Tibial artery (tissue), 4 donors: ENCODE measurements around the gene DSE.

Experiments used
- DNase-seq, 2 donors: peaks; one replicate each; pipeline ENCODE4 v3.0.0-alpha.2; 2019
- H3K27ac ChIP-seq, 2 donors: fragments of 200-600 bp; sonication (generic) in 1 of 2; 1 replicate in 1 of 2; 2 replicates in 1 of 2; pipeline ENCODE4 v1.5.1; 2018 to 2019; ENCODE audit warnings: mild to moderate bottlenecking in 1 of 2
- H3K27me3 ChIP-seq, 2 donors: fragments of 200-600 bp; sonication (generic) in 1 of 2; one replicate each; pipeline versions ENCODE4 v1.5.1 to v1.6.0; 2016 to 2019
- H3K36me3 ChIP-seq, 3 donors: fragments of 200-600 bp; sonication (generic) in 2 of 3; one replicate each; pipeline ENCODE4 v1.5.1; 2016 to 2019; ENCODE audit warnings: mild to moderate bottlenecking in 2 of 3
- H3K4me1 ChIP-seq, 4 donors: fragments of 200-600 bp; sonication (generic) in 2 of 4; 1 replicate in 3 of 4; 2 replicates in 1 of 4; pipeline ENCODE4 v1.5.1; 2016 to 2019
- H3K4me3 ChIP-seq, 2 donors: fragments of 200-600 bp; sonication (generic) in 1 of 2; 1 replicate in 1 of 2; 2 replicates in 1 of 2; pipeline ENCODE4 v1.5.1; 2018 to 2019; ENCODE audit warnings: mild to moderate bottlenecking in 2 of 2
- H3K9me3 ChIP-seq, 3 donors: fragments of 200-600 bp; sonication (generic) in 1 of 3; one replicate each; pipeline ENCODE4 v1.5.1; 2016 to 2019
- intact Hi-C: fragments of 100-400 bp; cut with DNase I; formaldehyde crosslinking; loops from one replicate; pipeline ENCODE4 v1.15.0; 2023; ENCODE audit warnings: low total_unique reads
- TF ChIP-seq, protein P1 (sequence below), 2 experiments: fragments of 200-600 bp in 1 of 2; fragments of 450-650 bp in 1 of 2; IDR thresholded peaks; one replicate each; pipeline ENCODE4 v1.5.1; 2017 to 2019; ENCODE audit warnings: antibody characterized with exemption in 2 of 2, mild to moderate bottlenecking in 1 of 2, moderate library complexity in 1 of 2

DSE gene

DNA sequence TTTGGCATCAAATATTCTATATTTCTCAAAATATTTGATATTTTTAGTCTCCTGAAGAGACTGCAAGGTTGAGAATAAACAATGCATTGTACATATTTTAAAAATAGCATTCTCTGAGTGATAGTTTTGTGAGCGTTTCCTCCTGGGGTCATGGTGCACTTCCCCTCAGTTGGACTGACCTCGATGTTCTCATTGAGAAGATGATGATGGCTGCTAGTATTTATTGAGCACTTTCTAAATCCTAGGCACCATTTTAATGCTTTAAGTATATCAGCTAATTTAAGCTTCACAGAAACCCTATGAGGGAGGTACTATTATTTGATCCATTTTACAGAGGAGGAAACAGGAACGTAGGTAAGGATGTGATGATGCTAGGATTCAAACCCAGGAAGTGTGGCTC, 18.2 kb downstream of the DSE start:
- H3K9me3 ChIP-seq = no peaks in the 10 kb centered on the region
- no peak overlapping the region for H3K4me3 ChIP-seq
- H3K27ac ChIP-seq = no peak overlapping the region
- intact Hi-C loops = no loop called here
- no peaks in the 10 kb centered on the region for H3K36me3 ChIP-seq
- peaks cover 0 to 61% (median 21%) of the 10 kb centered on the region in 4 donors for H3K4me1 ChIP-seq
- H3K27me3 ChIP-seq = no peaks in the 10 kb centered on the region
- no peak for DNase-seq
- TF ChIP-seq, protein P1, sequence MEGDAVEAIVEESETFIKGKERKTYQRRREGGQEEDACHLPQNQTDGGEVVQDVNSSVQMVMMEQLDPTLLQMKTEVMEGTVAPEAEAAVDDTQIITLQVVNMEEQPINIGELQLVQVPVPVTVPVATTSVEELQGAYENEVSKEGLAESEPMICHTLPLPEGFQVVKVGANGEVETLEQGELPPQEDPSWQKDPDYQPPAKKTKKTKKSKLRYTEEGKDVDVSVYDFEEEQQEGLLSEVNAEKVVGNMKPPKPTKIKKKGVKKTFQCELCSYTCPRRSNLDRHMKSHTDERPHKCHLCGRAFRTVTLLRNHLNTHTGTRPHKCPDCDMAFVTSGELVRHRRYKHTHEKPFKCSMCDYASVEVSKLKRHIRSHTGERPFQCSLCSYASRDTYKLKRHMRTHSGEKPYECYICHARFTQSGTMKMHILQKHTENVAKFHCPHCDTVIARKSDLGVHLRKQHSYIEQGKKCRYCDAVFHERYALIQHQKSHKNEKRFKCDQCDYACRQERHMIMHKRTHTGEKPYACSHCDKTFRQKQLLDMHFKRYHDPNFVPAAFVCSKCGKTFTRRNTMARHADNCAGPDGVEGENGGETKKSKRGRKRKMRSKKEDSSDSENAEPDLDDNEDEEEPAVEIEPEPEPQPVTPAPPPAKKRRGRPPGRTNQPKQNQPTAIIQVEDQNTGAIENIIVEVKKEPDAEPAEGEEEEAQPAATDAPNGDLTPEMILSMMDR (IDR thresholded peaks at IDR 0.05) = no peak

DNA sequence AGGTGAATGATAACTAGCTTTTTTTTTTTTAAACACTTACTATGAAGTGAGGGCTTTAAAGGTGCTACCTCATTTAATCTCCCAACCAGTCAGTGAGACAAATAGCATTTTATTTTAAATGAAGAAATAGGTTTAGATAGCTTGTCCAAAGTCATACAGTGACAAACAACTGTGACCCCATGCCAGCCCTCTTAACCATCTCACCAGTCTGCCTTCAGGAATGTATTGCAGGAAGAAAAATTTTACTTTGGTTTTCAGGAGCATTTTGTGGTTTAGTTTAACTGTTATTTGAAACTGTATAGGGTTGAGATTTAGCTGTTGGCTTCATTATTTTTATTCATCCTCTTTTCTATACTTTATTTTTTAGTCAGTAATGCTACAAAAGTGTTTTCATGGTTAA, 18.6 kb downstream of the DSE start:
- H3K36me3 ChIP-seq = no peaks in the 10 kb centered on the region
- intact Hi-C loops = no loop called here
- TF ChIP-seq, protein P1 (IDR thresholded peaks at IDR 0.05) = no peak
- H3K27me3 ChIP-seq = no peaks in the 10 kb centered on the region
- peak overlapping the region in 1 of 2 donors; percentile 10 for H3K27ac ChIP-seq
- H3K4me1 ChIP-seq = peaks cover 0 to 61% (median 21%) of the 10 kb centered on the region in 4 donors
- DNase-seq = no peak
- H3K4me3 ChIP-seq = no peak overlapping the region
- no peaks in the 10 kb centered on the region for H3K9me3 ChIP-seq

DNA sequence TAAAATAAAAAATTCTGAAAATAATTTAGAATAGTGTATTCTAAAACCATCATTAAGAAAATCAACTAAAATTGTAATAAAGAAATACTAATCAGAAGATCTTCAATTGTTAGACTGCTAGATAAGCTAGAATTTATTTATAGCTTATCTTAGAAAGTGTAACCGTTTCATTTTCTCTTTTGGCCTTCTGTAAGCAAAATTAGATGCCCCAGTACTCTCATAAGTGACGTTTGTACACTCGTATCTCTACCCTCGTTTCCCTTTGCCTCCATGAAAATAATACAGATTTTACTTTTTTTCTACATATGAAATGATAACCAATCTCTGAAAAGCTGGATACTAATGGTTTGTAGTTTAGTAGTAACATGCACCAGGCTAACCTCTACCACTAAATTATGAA, 19.8 kb downstream of the DSE start:
- Histone ChIP-seq H3K27ac (no peak overlapping the region), H3K4me3 (no peak overlapping the region), H3K9me3 (no peaks in the 10 kb centered on the region), H3K27me3 (no peaks in the 10 kb centered on the region), H3K36me3 (no peaks in the 10 kb centered on the region), H3K4me1 (peaks cover 0 to 54% (median 21%) of the 10 kb centered on the region in 4 donors)
- intact Hi-C loops = no loop called here
- DNase-seq = no peak
- TF ChIP-seq, protein P1 (IDR thresholded peaks at IDR 0.05) = no peak

DNA sequence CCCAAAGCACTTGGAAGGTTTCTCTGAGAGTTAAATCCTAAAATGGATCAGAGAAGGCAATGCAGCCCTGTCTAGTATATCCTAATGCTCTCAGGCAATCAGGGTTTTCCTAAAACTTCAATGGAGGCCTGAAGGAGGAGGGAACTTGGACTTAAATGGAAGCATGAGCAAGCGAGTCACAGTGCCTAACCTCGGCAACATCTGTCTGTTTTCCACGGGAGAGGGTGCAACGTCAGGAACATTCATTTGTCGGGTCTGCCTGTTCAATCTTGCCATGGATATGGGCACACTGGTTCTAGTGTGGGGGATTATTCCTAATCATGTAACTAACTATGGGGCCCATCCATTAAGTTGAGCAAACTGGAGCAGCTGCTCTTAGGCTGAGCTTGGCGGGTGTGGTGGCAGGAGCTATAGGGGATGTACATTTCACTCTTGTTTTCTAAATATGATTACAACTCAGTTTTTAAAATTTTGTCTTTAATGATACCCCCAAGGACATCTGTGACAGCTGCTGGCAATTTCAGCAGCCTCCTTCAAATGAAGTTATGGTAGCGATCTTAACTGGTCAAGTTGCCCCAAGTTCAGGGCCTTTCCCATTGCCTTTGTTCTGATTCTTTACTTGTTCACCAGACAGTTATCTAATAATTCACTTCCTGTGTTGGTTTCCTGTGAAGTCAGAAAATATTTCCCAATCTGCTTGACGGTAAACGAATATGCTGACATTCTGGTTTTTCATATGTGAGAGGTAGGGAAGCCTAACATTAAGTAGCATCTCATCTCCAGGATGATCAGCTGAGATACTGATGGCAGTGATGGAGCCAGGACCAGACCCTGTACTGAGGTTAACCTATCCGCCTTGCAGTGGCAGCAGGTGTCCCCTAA, 21.6 kb downstream of the DSE start:
- Histone ChIP-seq H3K4me3 (no peak overlapping the region), H3K36me3 (no peaks in the 10 kb centered on the region), H3K27ac (no peak overlapping the region), H3K4me1 (peaks cover 0 to 52% (median 10%) of the 10 kb centered on the region in 4 donors), H3K9me3 (no peaks in the 10 kb centered on the region), H3K27me3 (no peaks in the 10 kb centered on the region)
- no peak for DNase-seq
- TF ChIP-seq, protein P1 (IDR thresholded peaks at IDR 0.05) = no peak
- intact Hi-C loops = no loop called here

DNA sequence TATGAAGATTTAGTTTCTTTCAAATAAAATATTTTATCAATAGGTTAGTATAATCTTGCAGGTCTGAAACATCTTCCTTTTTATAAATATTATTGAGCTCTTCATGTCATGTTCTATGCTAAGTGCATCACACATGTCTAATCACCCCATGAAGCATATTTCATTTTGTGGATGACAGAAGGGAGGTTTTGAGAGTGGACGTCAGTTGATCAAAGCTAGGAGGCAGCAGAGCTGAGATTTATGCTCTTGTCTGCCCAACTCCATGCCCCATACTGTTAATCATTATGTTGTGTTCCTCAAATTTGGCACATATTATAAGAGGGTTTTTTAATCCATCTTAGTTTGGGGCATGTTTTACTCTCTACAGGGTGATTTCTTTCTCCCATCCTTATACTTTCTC, 22.7 kb downstream of the DSE start:
- Histone ChIP-seq H3K9me3 (no peaks in the 10 kb centered on the region), H3K36me3 (no peaks in the 10 kb centered on the region), H3K4me3 (no peak overlapping the region), H3K27me3 (no peaks in the 10 kb centered on the region), H3K27ac (peak overlapping the region in 1 of 2 donors; percentile 25), H3K4me1 (peaks cover 0 to 59% (median 18%) of the 10 kb centered on the region in 4 donors)
- DNase-seq = no peak
- TF ChIP-seq, protein P1 (IDR thresholded peaks at IDR 0.05) = no peak
- intact Hi-C loops = no loop called here
